SK-N-SH (cell line): Measurements from ENCODE around the gene CD300LG. TPM values are rescaled to one million over a fixed set of nuclear protein-coding genes. Genes with fewer than 3 reads are reported as not detected.

Experiments used
- CTCF ChIA-PET: fragments of 300-600, 350-600 bp; formaldehyde crosslinking; extraction: SDS; loops from one replicate; lab custom pipeline; 2021; lab: Yijun Ruan, JAX
- POLR2A ChIA-PET: fragments of 350-600 bp; sonication (Branson Sonifier 250); formaldehyde crosslinking; extraction: SDS; loops from one replicate; lab custom pipeline; 2020; ENCODE audit warnings: antibody characterized with exemption, inconsistent platforms; lab: Yijun Ruan, JAX
- DNase-seq: peaks from one replicate; pipeline ENCODE4 v3.0.0; 2012
- H2AFZ ChIP-seq: fragments of 200-600 bp; sonication (generic); 2 replicates; pipeline ENCODE4 v1.8.1; 2016; ENCODE audit warnings: antibody characterized with exemption, mild to moderate bottlenecking, low read depth
- H3F3A ChIP-seq: fragments of 200-600 bp; sonication (generic); replicated peaks from 2 replicates; pipeline ENCODE3; 2016; ENCODE audit warnings: antibody characterized with exemption, mild to moderate bottlenecking; ENCODE audit not compliant: insufficient read depth
- H3K27ac ChIP-seq, 2 experiments: fragments of 200-500 bp in 1 of 2; fragments of 200-600 bp in 1 of 2; sonication (Bioruptor generic) in 1 of 2; sonication (generic), shearing (Covaris generic) in 1 of 2; 2 replicates each; pipeline versions ENCODE4 v1.5.1 to v1.6.1; 2014 to 2016; ENCODE audit warnings: low read depth in 2 of 2, inconsistent platforms in 1 of 2, low read length in 1 of 2, mild to moderate bottlenecking in 1 of 2, mixed read lengths in 1 of 2
- H3K27me3 ChIP-seq: fragments of 200-600 bp; sonication (generic), shearing (Covaris generic); 2 replicates; pipeline ENCODE4 v1.6.1; 2016; ENCODE audit warnings: mixed run types; ENCODE audit not compliant: insufficient read depth
- H3K36me3 ChIP-seq, 2 experiments: fragments of 200-500 bp in 1 of 2; fragments of 200-600 bp in 1 of 2; sonication (Bioruptor generic) in 1 of 2; sonication (generic) in 1 of 2; replicated peaks in 1 of 2; 2 replicates each; pipeline versions ENCODE3 to v1.5.1; 2014 to 2016; ENCODE audit warnings: low read length in 1 of 2, mild to moderate bottlenecking in 1 of 2; ENCODE audit not compliant: insufficient read depth in 2 of 2, control insufficient read depth in 1 of 2
- H3K4me1 ChIP-seq, 2 experiments: fragments of 200-500 bp in 1 of 2; fragments of 200-600 bp in 1 of 2; sonication (Bioruptor generic) in 1 of 2; sonication (generic), shearing (Covaris generic) in 1 of 2; 2 replicates each; pipeline versions ENCODE4 v1.5.1 to v1.6.1; 2014 to 2016; ENCODE audit warnings: low read depth in 1 of 2, low read length in 1 of 2, mixed run types in 1 of 2; ENCODE audit not compliant: insufficient read depth in 2 of 2, control insufficient read depth in 1 of 2
- H3K4me2 ChIP-seq: fragments of 200-600 bp; sonication (generic), shearing (Covaris generic); 2 replicates; pipeline ENCODE4 v1.6.1; 2017; ENCODE audit warnings: mixed run types
- H3K4me3 ChIP-seq, 2 experiments: fragments of 200-500 bp in 1 of 2; fragments of 200-600 bp in 1 of 2; sonication (Bioruptor generic) in 1 of 2; sonication (generic), shearing (Covaris generic) in 1 of 2; 2 replicates each; pipeline versions ENCODE4 v1.5.1 to v1.8.1; 2014 to 2016; ENCODE audit warnings: low read depth in 2 of 2, inconsistent platforms in 1 of 2, low read length in 1 of 2, mild to moderate bottlenecking in 1 of 2, mixed read lengths in 1 of 2, moderate library complexity in 1 of 2
- H3K79me2 ChIP-seq: fragments of 200-600 bp; sonication (generic); 2 replicates; pipeline ENCODE4 v1.8.1; 2017; ENCODE audit warnings: mild to moderate bottlenecking; ENCODE audit not compliant: insufficient read depth
- H3K9ac ChIP-seq: fragments of 200-600 bp; sonication (generic); 2 replicates; pipeline ENCODE4 v1.6.1; 2017; ENCODE audit warnings: mixed run types
- H3K9me2 ChIP-seq: fragments of 200-600 bp; sonication (generic); 2 replicates; pipeline ENCODE4 v1.6.1; 2017; ENCODE audit warnings: mixed run types
- H3K9me3 ChIP-seq: fragments of 200-600 bp; sonication (generic); 2 replicates; pipeline ENCODE4 v1.6.1; 2017; ENCODE audit warnings: mixed run types, mild to moderate bottlenecking, moderate library complexity
- H4K20me1 ChIP-seq: fragments of 200-600 bp; sonication (generic); 2 replicates; pipeline ENCODE4 v1.6.1; 2017; ENCODE audit warnings: mild to moderate bottlenecking, mixed run types; ENCODE audit not compliant: insufficient read depth
- EP300 ChIP-seq, 2 experiments: IDR thresholded peaks; 2 replicates each; pipeline versions ENCODE4 v1.4.0 to v1.6.1; 2012; ENCODE audit warnings: borderline replicate concordance in 1 of 2, low read depth in 1 of 2, low read length in 1 of 2
- EZH2phosphoT487 ChIP-seq: fragments of 200-600 bp; sonication (generic); IDR thresholded peaks from 2 replicates; pipeline ENCODE4 v1.6.1; 2017; ENCODE audit warnings: low read depth, mixed run types, mild to moderate bottlenecking, antibody characterized with exemption, moderate library complexity, borderline replicate concordance
- FOXJ3 ChIP-seq: sonication (generic); formaldehyde crosslinking; IDR thresholded peaks from 2 replicates; pipeline ENCODE4 v1.5.1; 2020; ENCODE audit warnings: mild to moderate bottlenecking, missing genetic modification reagents
- GABPA ChIP-seq: IDR thresholded peaks from 2 replicates; pipeline ENCODE4 v1.4.0; 2012; ENCODE audit warnings: low read depth, mild to moderate bottlenecking
- GATA2 ChIP-seq: sonication (generic); formaldehyde crosslinking; IDR thresholded peaks from 2 replicates; pipeline ENCODE4 v1.5.0; 2020; ENCODE audit warnings: mild to moderate bottlenecking, missing genetic modification reagents
- MEF2A ChIP-seq: IDR thresholded peaks from 2 replicates; pipeline ENCODE4 v1.4.0; 2012; ENCODE audit warnings: low read depth, borderline replicate concordance
- MXI1 ChIP-seq: IDR thresholded peaks from 2 replicates; pipeline ENCODE4 v1.6.1; 2012; ENCODE audit warnings: mild to moderate bottlenecking, low read depth, low read length, improper control_type of control experiment
- NRF1 ChIP-seq: IDR thresholded peaks from 2 replicates; pipeline ENCODE4 v1.6.1; 2012; ENCODE audit warnings: low read depth, mild to moderate bottlenecking, low read length
- RAD21 ChIP-seq: IDR thresholded peaks from 2 replicates; pipeline ENCODE4 v1.6.1; 2012; ENCODE audit warnings: mild to moderate bottlenecking, low read length
- SMC3 ChIP-seq: IDR thresholded peaks from 2 replicates; pipeline ENCODE4 v1.6.1; 2012; ENCODE audit warnings: low read depth, low read length, improper control_type of control experiment
- TAF1 ChIP-seq: IDR thresholded peaks from 2 replicates; pipeline ENCODE4 v1.6.1; 2012; ENCODE audit warnings: low read depth, mild to moderate bottlenecking, low read length, moderate library complexity, borderline replicate concordance
- TCF12 ChIP-seq: IDR thresholded peaks from 2 replicates; pipeline ENCODE4 v1.4.0; 2012
- TEAD4 ChIP-seq: IDR thresholded peaks from 2 replicates; pipeline ENCODE4 v1.4.0; 2012; ENCODE audit warnings: mild to moderate bottlenecking, borderline replicate concordance; ENCODE audit not compliant: insufficient read depth
- YY1 ChIP-seq: IDR thresholded peaks from 2 replicates; pipeline ENCODE4 v1.4.0; 2012; ENCODE audit warnings: low read depth, mild to moderate bottlenecking
- WGBS: methylation state at CpG from one replicate; pipeline ENCODE4 v1.1.6; 2017; ENCODE audit warnings: low lambda C conversion rate; 5-methylcytosine and 5-hydroxymethylcytosine counted together
- polyA plus RNA-seq, 3 experiments: library from polyadenylated mRNA; depleted of rRNA; stranded (reverse); fragments of >200 nt; gene quantifications; 2 replicates each; pipeline ENCODE4 v1.2.3, GENCODE V29; 2012
- TF ChIP-seq, protein P1 (sequence below): IDR thresholded peaks from 2 replicates; pipeline ENCODE4 v1.4.0; 2012; ENCODE audit warnings: low read depth
- TF ChIP-seq, protein P2 (sequence below): fragments of 150-350 bp; IDR thresholded peaks from 2 replicates; pipeline ENCODE4 v1.6.1; 2016; ENCODE audit warnings: mild to moderate bottlenecking, low read depth, low read length
- TF ChIP-seq, protein P3 (sequence below): fragments of 200-600 bp; sonication (generic); IDR thresholded peaks from 2 replicates; pipeline ENCODE4 v1.6.1; 2017; ENCODE audit warnings: antibody characterized with exemption, mild to moderate bottlenecking, moderate library complexity
- TF ChIP-seq, protein P4 (sequence below): IDR thresholded peaks from 2 replicates; pipeline ENCODE4 v1.6.1; 2012; ENCODE audit warnings: mild to moderate bottlenecking, low read depth, low read length, moderate library complexity
- TF ChIP-seq, protein P5 (sequence below): IDR thresholded peaks from 2 replicates; pipeline ENCODE4 v1.4.0; 2012; ENCODE audit warnings: low read depth, borderline replicate concordance

The CD300LG gene
- polyA plus RNA-seq, 1 of the 3 experiments (the other 2 are of a cell fraction), result not detected

DNA sequence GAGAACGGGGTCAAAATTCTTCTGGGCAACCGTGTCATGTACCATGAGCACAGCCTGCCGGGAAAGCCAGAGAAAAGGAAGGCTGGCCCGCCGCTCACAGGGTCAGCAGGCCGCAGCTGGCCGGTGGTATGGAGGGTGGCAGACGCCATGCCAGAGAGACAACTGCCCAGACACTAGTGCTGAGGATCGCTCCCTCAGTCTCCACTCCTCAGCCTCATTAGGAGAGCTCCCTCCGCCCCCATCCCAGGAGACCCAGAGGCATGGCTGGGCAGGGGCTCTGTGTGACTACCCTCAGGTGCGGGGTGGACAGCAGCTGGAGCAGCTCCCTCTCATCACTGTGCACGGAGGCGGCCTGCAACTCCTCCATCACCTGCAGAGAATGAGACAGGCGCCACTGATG lies 17.2 kb upstream of the CD300LG start:
- H3K9me2 ChIP-seq, result no peaks in the 10 kb centered on the region
- H3K36me3 ChIP-seq, result peaks cover 18 to 37% of the 10 kb centered on the region in 2 experiments
- POLR2A ChIA-PET, result no interaction called here
- TF ChIP-seq YY1 (no peak), TEAD4 (no peak), SMC3 (no peak), GATA2 (CRISPR knock-in tag) (no peak), EZH2phosphoT487 (no peak), TCF12 (no peak), FOXJ3 (no peak), MXI1 (no peak), MEF2A (no peak)
- TF ChIP-seq, protein P1, sequence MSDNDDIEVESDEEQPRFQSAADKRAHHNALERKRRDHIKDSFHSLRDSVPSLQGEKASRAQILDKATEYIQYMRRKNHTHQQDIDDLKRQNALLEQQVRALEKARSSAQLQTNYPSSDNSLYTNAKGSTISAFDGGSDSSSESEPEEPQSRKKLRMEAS, result no peak
- TF ChIP-seq, protein P2, sequence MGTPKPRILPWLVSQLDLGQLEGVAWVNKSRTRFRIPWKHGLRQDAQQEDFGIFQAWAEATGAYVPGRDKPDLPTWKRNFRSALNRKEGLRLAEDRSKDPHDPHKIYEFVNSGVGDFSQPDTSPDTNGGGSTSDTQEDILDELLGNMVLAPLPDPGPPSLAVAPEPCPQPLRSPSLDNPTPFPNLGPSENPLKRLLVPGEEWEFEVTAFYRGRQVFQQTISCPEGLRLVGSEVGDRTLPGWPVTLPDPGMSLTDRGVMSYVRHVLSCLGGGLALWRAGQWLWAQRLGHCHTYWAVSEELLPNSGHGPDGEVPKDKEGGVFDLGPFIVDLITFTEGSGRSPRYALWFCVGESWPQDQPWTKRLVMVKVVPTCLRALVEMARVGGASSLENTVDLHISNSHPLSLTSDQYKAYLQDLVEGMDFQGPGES, result no peak
- TF ChIP-seq, protein P3, sequence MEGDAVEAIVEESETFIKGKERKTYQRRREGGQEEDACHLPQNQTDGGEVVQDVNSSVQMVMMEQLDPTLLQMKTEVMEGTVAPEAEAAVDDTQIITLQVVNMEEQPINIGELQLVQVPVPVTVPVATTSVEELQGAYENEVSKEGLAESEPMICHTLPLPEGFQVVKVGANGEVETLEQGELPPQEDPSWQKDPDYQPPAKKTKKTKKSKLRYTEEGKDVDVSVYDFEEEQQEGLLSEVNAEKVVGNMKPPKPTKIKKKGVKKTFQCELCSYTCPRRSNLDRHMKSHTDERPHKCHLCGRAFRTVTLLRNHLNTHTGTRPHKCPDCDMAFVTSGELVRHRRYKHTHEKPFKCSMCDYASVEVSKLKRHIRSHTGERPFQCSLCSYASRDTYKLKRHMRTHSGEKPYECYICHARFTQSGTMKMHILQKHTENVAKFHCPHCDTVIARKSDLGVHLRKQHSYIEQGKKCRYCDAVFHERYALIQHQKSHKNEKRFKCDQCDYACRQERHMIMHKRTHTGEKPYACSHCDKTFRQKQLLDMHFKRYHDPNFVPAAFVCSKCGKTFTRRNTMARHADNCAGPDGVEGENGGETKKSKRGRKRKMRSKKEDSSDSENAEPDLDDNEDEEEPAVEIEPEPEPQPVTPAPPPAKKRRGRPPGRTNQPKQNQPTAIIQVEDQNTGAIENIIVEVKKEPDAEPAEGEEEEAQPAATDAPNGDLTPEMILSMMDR, result no peak
- H3K4me3 ChIP-seq, result no peak overlapping the region
- CTCF ChIA-PET, result interaction anchor here (1.1 to 1.5 kb wide), 3 partner anchors 17 to 63 kb away, joined by 4 to 6 read pairs (median 5); partner anchors contain the start of gene CD300LG
- no peak overlapping the region for H3K9ac ChIP-seq
- H2AFZ ChIP-seq, result no peak overlapping the region
- no peak for DNase-seq
- H3K4me1 ChIP-seq, result peaks cover 0 to 9% of the 10 kb centered on the region in 2 experiments; a peak in 1 of 4 replicates
- peaks cover 10% of the 10 kb centered on the region; the same call in 1 of the 2 replicates for H3K79me2 ChIP-seq
- no peaks in the 10 kb centered on the region for H3F3A ChIP-seq
- H3K4me2 ChIP-seq, result no peak overlapping the region
- H3K27me3 ChIP-seq, result no peaks in the 10 kb centered on the region
- no peaks in the 10 kb centered on the region for H4K20me1 ChIP-seq
- 91% methylated on average over 11 of the region's 14 CpGs for WGBS
- H3K27ac ChIP-seq, result no peak overlapping the region
- H3K9me3 ChIP-seq, result no peaks in the 10 kb centered on the region

DNA sequence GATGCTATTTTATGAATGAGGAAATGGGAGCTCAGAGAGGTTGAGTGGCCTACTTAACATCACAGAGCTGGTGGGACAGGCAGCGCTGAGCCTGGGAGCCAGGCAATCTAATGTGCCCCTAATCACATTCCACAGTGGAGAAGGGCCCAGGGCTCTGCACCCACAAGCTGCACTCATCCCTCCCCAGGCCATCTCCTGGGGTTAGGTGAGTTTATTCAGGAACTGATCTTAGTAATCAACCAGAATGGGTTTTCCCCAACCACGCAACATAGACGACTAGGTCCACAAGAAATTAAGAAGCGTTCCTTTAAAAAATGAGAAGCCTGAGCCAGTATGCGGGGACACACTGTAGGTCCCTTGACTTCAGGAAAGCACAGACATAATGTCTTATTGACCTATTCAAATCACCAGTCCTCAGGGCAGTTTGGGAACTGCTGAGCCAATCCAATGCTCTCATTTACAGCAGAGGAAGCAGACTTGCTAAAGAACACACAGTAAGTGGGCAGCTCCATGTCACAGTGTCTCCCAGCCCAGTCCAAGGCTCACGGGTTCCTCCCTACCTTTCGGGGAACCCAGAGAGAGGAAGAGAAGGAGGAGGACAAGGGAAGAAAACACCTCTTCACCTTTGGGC lies 16.4 kb upstream of the CD300LG start:
- POLR2A ChIA-PET, result no interaction called here
- DNase-seq, result no peak
- 98% methylated on average over 7 of the region's 7 CpGs for WGBS
- TF ChIP-seq RAD21 (no peak), FOXJ3 (no peak), NRF1 (no peak), TEAD4 (no peak), TAF1 (no peak), GATA2 (CRISPR knock-in tag) (no peak), GABPA (no peak), EP300 (IDR thresholded peaks at IDR 0.05; ENCODE audit: borderline replicate concordance in 1 of 2, low read depth in 1 of 2, low read length in 1 of 2) (no peak)
- TF ChIP-seq, protein P4, sequence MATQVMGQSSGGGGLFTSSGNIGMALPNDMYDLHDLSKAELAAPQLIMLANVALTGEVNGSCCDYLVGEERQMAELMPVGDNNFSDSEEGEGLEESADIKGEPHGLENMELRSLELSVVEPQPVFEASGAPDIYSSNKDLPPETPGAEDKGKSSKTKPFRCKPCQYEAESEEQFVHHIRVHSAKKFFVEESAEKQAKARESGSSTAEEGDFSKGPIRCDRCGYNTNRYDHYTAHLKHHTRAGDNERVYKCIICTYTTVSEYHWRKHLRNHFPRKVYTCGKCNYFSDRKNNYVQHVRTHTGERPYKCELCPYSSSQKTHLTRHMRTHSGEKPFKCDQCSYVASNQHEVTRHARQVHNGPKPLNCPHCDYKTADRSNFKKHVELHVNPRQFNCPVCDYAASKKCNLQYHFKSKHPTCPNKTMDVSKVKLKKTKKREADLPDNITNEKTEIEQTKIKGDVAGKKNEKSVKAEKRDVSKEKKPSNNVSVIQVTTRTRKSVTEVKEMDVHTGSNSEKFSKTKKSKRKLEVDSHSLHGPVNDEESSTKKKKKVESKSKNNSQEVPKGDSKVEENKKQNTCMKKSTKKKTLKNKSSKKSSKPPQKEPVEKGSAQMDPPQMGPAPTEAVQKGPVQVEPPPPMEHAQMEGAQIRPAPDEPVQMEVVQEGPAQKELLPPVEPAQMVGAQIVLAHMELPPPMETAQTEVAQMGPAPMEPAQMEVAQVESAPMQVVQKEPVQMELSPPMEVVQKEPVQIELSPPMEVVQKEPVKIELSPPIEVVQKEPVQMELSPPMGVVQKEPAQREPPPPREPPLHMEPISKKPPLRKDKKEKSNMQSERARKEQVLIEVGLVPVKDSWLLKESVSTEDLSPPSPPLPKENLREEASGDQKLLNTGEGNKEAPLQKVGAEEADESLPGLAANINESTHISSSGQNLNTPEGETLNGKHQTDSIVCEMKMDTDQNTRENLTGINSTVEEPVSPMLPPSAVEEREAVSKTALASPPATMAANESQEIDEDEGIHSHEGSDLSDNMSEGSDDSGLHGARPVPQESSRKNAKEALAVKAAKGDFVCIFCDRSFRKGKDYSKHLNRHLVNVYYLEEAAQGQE, result no peak
- TF ChIP-seq, protein P5, sequence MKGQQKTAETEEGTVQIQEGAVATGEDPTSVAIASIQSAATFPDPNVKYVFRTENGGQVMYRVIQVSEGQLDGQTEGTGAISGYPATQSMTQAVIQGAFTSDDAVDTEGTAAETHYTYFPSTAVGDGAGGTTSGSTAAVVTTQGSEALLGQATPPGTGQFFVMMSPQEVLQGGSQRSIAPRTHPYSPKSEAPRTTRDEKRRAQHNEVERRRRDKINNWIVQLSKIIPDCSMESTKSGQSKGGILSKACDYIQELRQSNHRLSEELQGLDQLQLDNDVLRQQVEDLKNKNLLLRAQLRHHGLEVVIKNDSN, result no peak

More for the DNA sequence above, 16.4 kb upstream of the CD300LG start:
- no peaks in the 10 kb centered on the region for H3K27me3 ChIP-seq
- no peak overlapping the region for H2AFZ ChIP-seq
- CTCF ChIA-PET, result interaction anchor here (1.5 to 1.6 kb wide), 2 partner anchors 9 to 64 kb away, joined by 4 to 6 read pairs; no protein-coding TSS in a partner anchor
- peaks cover 0 to 9% of the 10 kb centered on the region in 2 experiments; a peak in 1 of 4 replicates for H3K4me1 ChIP-seq
- H3K9me2 ChIP-seq, result no peaks in the 10 kb centered on the region
- no peak overlapping the region for H3K4me3 ChIP-seq
- no peak overlapping the region for H3K9ac ChIP-seq
- peaks cover 10% of the 10 kb centered on the region; the same call in 1 of the 2 replicates for H3K79me2 ChIP-seq
- peaks cover 18 to 33% of the 10 kb centered on the region in 2 experiments for H3K36me3 ChIP-seq
- H3K9me3 ChIP-seq, result no peaks in the 10 kb centered on the region
- no peaks in the 10 kb centered on the region for H4K20me1 ChIP-seq
- no peak overlapping the region for H3K27ac ChIP-seq
- H3F3A ChIP-seq, result no peaks in the 10 kb centered on the region
- H3K4me2 ChIP-seq, result no peak overlapping the region
